GM18873 (cell line): ENCODE measurements around the gene CELF2.

Experiments
- ATAC-seq: cut with Tn5 transposase; IDR thresholded peaks from one replicate; pipeline ENCODE4 v1.9.1; 2021; ENCODE audit warnings: mild to moderate bottlenecking, moderate library complexity, moderate number of reproducible peaks; ENCODE audit not compliant: unreplicated experiment, low FRiP score

The CELF2 gene

DNA sequence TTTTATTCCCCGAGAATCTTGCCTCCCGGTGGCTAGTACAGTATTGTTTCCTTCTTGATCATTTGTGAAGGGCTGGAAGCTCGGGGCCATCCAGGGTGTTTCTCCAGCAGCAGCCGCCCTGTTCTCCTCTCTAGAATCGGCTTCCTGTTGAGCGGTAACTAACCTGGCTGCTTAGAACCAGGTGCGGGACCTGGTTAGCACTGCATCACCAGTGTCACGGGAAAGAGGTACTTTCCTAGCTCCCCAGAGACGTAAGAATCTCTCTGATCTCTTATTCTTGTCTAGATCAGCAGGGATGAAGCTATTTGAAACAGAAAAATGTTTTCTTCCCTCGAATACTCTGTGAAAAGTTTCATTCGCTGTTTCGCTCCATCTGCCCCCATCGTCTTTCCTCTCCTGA is 239.2 kb downstream of the CELF2 start:
- no peak for ATAC-seq

DNA sequence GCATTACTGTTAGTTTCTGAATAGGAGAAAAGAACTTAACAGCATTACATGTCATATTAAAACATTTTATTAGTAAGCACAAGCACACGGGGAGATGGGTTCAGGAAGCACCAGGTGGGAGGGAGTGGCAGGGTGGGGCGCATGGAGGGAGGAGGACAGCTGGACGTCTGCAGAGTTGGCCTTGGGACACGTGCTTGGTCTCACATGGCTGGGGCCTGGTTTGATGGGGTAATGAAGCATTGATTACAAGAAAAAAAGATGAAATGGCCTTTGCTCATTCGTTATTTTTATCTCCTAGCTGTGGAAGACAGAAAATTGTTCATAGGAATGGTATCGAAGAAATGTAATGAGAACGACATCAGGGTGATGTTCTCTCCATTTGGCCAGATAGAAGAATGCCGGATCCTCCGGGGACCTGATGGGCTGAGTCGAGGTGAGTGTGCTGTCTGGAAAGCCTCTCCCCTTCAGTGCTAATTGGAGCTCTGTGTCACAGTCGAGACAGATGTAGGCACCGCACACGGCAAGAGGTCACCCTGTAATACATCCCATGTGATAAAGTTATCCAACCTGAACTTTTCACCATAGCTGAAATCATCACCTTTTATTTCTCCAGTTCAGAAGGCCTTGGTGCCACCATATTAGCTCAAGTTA is 239.9 kb downstream of the CELF2 start:
- no peak for ATAC-seq

DNA sequence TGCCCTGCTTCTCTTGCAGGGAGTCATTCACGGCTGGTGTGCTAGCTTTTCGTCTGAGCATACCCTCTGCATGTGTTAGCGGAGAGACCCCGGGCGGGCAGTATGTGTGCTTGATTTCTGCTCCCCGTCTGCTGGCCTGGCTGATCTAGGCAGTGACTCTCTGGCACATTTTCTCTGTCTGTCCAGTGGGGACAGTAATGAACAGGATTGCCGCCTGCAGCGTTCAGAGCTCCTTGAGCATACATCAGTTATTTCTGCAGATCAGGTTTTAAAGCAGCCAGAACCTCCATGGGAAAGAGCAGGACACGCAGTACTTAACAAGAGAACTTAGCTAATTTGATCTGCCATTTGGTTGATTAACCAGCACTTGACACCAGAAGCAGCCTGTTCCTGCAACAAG is 242.5 kb downstream of the CELF2 start:
- no peak for ATAC-seq

DNA sequence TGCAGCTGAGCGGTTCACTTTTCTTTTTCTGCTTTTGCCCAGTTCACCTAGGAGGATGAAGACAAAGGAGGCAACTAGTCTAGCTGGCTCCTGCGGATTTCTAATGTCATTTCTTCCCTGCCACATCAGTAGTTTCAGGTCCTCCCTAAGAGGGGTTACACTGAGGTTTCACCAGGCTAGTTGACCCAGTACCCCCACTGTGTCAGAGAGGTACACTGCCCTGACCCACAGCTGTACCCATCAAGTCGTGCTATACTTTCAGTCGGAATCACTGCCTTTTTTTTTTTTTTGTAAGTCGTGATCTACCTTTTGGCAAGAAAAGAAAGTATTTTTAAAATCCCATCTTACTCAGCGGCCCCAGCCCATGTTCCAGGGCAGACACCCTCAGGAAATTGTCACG is 243.5 kb downstream of the CELF2 start:
- no peak for ATAC-seq

DNA sequence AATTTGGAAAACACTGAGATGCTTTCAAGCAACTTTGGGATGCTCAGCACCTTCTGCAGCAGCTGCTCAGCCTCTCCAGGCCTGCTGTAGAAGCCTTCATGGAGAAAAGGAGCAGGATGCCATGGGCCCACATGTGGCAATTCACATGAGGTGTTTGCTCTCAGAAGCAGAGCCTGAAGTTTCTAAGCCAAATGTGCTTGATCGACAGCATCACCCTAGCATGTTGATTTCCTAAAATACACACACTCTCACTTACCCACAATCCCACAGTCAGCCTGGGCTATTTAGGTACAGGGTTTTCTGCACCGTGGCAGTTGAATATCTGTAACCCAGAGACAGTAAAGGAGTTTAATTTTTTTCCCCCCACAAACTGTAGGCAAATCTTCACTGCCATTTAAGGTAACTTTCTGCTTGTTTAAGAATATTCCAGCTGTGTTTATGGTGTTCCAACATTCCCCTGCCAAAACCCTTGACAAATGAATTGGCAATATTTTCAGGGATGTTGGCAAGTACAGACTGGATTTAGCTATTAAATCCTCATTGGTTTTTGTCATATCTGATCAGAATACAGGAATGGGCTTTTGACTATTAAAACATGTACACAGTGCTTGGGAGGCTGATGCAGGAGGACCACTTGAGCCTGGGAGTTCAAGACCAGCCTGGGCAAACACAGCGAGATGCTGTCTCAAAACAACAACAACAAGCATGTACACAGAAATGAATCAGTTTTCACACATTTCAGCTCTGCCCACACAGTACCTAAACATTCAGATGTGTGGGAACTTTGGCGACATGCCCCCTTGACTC is 244.2 kb downstream of the CELF2 start:
- no peak for ATAC-seq

DNA sequence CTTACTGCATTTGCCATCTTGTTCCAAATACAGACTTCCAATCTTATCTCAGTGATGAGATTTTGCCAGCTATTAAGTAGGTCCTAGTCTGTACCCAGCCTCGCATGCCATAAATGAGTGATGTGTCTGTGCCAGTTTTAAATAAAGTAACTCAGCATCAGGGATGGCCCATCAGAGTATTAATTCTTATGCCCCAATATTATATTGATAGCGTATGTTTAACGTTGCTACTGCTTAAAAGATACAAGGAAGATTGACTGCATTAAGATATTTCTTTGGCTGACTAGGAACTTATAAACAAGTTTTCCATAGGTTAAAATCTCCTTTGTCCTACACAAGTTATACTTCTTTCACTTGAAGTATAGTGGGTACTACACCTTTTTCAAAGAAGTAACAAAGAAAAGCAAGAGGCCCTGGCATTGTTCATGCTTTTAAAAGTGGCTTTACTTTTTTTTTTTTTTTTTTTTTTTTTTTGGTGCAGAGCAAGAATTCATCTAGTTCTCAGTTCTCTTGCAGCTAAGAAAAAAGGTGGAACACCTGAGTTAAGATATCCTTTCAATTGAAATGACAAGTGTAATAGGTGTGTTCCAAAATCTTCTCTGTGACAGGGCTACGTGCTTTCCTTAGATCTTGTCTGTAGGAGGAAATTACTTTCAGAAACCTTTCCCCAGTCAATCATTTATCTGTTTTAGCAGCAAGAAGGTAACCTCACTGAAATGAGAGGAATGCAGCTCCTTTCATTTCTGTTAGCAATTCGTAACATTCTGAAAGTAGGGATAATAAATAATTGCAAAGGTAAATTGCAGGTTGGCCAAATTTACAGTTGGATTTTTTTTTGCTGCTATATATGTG is 245.0 kb downstream of the CELF2 start:
- no peak for ATAC-seq

DNA sequence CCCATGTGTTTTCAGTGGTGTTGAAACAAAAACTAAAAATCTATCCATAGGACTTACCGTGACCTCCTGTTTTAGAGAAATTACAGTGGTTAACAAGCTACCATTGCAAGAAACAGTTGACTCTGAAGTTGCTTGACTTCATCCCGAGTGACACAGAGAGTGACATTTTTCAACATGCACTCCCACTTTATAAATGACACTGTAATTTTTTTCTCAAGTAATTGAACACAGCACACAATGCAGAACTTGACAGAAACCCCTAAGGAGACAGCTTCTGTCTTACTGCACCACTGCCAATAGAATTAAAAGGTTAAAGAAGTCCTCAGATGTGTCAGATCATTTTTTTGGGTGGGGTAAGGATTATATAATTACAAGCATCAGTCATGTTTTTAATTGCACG is 246.1 kb downstream of the CELF2 start:
- no peak for ATAC-seq

DNA sequence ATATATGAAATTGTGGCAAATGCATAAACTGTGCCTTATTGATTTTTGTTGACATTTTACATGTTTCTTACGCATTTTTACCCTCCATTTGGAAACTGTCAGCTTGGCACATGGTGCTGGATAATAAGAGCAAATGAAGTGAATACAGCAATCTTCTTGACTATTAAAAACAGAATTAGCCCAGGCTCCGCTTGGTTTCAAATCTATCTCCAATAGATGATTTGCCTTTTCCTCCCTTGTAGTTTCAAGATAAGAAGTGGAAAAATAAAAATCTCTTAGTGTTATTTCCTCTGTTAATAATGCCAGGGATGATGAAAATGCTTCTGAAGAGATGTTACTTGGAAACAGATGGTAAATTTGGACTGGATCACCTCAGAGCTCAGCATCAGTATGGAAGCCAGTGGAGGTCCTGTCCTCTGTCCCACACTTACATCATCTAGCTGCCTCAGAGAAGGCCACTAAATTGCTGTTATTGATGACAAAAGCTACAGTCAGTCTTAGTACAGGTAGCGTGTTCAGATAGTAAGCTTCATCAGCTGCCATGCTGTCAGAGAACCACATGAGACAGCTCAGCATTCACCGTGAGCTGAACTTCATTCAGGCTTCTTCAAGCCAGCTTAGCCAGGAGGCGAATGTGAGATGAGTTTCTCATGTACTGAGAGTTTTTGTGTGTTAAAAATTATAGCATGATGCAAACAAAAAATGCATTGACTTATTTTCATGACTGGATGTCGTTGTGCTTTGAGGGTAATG is 246.8 kb downstream of the CELF2 start:
- ATAC-seq, result no peak

DNA sequence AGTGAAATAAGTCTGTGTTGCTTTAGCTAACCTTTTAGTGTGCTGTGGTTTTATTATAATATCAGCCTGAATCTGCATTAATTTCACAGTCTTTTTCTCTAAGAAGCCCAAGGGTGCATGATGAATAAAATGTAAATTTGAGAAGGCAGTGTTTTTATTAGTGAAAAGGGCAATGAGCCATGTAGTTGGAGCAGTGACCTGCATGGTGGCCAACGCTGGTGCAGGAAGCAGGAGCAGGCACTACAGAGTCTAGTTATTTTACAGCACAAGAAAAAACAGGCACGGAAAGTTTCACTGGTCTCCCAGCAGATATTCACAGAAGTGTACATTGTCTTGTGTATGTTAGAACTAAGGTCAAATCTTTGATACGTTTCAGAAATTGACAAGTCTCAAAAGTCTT is 247.8 kb downstream of the CELF2 start:
- ATAC-seq, result no peak

DNA sequence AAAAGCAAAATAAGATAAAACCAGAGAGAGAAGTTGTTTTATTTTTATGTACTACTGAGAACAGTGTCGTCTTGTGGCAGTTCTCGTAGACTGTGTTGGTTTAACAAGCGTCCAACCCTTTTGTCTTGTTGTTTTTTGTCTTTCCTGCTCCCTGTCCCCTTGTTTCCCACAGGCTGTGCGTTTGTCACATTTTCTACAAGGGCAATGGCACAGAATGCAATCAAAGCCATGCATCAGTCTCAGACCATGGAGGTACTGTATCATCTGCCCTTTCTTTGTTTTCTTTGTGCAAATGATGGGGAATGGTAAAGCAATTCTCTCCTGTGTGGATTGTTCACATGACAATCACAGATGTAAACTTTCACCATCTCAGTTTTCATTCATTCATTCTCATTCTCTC is 248.8 kb downstream of the CELF2 start:
- ATAC-seq, result no peak

DNA sequence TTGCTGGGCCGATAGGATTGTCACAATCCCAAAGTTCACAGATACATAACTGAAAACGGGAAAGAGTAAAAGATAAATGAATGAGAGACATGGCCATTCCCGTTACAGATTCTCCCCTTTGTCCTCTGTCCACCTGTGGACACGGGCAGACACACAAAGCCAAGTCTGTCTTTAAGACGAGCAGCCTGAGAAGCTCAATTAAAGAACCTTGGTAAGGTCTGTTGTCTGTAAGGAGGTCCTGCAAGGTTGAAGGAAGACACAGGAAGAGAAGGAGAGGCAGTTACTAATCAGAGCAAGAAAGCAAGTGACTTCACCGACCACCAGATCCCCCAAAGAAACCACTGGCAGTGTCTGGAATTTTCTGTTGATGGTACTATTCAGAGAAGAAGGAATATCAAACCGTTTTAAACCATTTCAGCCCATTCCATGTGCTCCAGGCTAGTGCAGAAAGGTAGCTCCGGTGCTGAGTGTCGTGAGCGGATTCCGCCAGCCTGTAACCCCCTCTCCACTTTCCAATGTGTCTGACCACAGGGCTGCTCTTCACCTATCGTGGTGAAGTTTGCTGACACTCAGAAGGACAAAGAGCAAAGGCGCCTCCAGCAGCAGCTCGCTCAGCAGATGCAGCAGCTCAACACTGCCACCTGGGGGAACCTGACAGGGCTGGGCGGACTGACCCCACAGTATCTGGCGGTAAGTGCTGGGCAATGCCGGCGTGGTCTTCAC is 252.6 kb downstream of the CELF2 start:
- ATAC-seq, result peak; percentile 79

DNA sequence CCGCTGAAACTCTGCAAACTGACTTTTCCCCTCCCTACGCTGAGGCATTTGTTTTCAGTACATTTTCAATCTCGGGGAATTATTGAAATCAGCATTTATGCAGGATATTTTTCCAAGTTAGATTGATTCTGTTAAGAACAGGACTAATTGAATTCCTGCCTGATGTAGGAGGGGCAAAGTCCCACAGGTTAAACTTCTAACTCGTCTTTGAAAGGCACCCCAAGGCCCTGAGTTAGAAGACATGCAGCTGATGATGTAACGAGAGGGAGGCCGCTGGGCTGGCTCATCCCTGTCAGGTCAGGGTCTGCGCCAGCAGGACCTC is 253.1 kb downstream of the CELF2 start:
- no peak for ATAC-seq

DNA sequence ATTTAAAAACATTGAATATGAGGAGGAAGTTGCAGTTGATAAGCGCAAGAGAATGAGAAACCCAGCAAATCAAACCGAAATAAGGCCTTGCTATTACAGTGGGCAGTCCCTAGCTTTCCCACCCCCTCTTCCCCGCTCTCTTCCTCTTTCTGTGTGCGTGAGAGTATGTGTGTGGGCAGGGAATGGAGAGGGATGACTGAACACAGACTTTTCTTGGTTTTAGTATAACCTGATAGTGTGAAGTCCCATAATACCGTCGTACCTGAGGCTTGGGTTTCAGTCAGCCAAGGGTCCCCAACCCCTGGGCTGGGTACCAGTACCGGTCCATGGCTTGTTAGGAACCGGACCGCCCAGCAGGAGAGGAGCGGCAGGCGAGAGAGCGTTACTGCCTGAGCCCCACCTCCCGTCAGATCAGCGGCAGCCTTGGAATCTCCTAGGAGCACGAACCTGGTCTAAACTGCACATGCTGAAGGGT is 255.3 kb downstream of the CELF2 start:
- ATAC-seq, result no peak

DNA sequence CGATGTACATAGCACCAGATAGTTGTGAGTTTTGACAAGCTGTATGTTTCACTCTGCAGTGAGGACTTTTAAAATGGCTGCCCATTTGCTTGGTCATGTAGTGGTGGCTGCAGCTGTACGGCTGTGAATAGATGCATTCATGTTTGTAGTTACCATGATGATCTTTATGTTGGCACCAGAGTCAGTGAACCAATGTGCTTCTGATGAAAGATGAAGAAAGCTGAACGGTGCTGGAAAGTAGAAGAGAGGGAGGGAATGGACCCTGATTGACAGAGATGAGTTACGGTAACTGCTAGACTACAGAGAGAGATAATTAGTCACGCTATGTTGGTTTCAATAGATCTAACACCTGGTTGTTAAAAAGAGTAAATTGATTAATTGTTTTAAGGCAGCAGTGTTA is 256.8 kb downstream of the CELF2 start:
- ATAC-seq, result no peak

DNA sequence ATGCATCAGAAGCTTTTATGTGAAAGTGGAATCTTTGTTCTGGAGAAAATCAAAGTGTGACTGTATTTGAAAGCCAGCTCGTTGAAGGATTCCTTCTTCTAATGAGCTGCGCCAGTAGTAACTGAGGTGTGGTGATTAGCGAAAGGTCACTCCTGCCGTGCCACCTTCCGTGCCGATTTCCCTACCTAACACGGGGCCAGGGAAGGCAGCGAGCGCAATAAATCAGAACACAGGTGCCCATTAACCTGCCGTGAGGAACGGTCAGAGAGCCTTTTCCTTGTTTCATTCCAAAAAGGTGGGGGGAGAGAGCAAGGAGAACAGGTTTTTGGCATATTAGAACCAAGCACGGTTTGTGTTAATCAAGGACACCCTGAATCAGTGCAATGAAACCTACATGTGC is 258.0 kb downstream of the CELF2 start:
- no peak for ATAC-seq

DNA sequence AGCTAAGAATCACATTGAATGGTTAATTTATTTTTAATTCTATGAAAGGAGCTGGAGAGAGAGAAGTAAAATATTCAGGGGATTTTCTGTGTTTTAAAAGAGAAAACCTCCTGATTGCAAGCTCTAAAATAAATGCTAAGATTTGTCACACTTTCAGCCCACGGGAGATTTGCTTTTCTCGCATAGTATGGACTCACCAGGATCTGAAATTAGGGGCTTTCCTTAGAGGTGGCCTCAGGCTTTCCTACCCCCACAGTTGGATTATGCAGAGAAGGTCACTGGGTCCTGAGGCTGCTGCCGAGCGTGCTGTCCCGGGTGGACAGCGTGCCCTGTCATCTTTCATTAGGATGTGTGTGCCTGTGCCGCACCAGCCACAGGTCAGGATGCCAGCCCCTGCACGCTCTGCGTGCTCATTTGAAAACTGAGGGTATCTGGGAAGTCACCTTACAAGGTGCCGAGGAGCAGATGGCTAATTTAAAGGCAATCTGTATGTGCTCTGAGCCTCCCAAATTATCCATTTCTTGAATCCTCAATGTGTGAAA is 258.8 kb downstream of the CELF2 start:
- ATAC-seq, result no peak

DNA sequence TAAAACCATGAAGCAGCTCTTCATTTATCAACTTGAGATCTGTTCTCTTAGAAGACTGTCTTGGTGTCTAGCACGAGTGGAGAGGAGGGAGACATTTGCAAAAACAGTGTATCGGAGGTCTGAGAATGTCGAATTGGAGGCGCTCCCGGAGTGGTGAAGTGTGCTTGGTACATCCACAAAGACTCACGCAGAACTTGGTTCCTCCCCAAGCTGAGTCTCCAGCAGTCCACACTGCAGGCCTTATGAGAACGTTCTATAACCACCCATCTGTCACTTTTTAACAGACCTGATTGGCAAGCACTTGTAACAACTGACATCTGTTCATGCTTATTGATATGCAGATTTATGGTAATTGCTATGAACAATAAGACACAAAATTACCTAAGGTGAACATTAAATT is 261.6 kb downstream of the CELF2 start:
- no peak for ATAC-seq

DNA sequence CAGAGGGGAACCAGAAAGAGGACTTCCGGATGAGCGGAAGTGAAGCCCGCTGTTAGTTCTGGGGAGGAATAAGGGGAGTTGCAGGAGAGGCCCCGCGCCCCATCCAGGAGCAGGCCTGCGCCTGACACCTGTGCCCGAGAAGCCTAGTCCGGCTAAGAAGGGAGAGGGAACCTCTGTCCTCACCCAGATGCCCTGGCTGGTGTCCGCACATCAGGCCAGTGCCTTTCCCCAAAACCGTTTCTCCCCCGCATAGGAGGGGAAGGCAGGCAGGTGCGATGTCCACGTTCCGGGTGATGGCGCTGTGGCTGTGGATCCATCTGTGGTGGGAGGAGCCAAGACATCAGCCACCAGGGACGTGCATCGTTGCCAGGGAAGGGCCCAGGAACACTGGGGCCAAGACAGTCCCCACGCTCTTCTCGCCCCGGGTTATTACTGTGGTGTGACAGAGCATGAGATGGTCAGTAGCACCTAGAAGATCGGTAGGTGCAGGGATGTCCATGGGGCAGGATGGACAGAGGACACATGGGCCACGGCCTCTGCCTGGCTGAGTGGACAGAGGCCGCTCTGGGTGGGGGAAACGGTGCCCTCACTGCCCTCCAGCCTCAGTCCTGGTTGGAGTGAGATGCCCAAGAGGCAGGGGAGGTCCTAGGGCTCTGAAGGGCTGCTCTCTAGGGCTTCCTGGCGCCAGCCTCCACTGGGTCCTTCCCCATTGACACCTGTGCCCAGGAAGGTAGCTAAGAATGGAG is 262.7 kb downstream of the CELF2 start:
- no peak for ATAC-seq

DNA sequence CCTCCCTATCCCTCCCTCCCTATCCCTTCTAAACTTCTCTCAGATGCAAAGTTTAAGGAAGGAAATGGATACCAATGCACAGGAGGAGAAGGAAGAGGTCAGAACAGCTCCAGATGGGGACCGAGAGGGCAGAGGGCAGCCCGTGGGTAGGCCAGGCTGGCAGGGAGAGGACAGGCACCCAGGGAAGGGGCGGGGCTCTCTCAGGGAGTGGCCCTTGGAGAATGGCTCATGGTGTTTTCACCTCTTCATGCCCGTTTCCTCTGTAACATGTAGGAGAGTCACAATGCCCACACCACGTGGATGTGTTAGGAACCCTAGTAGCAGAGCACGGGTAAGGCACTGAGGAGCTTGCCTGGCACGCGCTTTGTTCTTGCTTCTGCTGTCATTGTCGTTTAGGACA is 264.5 kb downstream of the CELF2 start:
- ATAC-seq, result no peak
